ENCODE data around the gene CTIF. TPM values are rescaled to one million over a fixed set of nuclear protein-coding genes. Genes with fewer than 3 reads are reported as not detected.
A peak's percentile ranks its signal among the peaks of the same experiment; 100 is the strongest.

CTIF gene
- total and polyA plus RNA-seq, 7 experiments from 2014 or later: 1.3 to 11.2 (median 2.5) TPM; not detected in 2

- no peaks in the 10 kb centered on the region for H3K4me1 ChIP-seq (ENCODE audit: control insufficient read depth in 2 of 2, insufficient read depth in 2 of 2, low read length in 2 of 2)
- ATAC-seq: no peak
These were observed 137.1 kb downstream of the CTIF start for GRCh38 chr18:48675912-48676311.

GRCh38 chr18:48676346-48676745 is 137.5 kb downstream of the CTIF start:
- intact Hi-C loops (cut with micrococcal nuclease): loop anchor here (1.0 to 10.0 kb wide), 11 partner anchors 101 to 1178 kb away; partner anchors contain the start of gene SMAD7 (in 1 of the 2)
- DNase-seq (no peak), ATAC-seq (no peak)
- Mint-ChIP-seq H3K36me3 (peaks cover 0 to 5% (median 4%) of the 10 kb centered on the region in 5 donors), H3K27ac (no peak overlapping the region), H3K4me1 (peaks cover 0 to 12% (median 0%) of the 10 kb centered on the region in 7 donors), H3K27me3 (no peaks in the 10 kb centered on the region), H3K4me3 (no peak overlapping the region), H3K9me3 (peaks cover 3 to 6% (median 4%) of the 10 kb centered on the region in 11 donors)
- ChIA-PET CTCF (no interaction called here), POLR2A (no interaction called here)
- H3K36me3 ChIP-seq (ENCODE audit: control insufficient read depth in 2 of 3, insufficient read depth in 3 of 3, low read length in 3 of 3): no peaks in the 10 kb centered on the region
- H3K27me3 ChIP-seq (ENCODE audit: control insufficient read depth in 2 of 2, insufficient read depth in 2 of 2, low read length in 2 of 2): no peaks in the 10 kb centered on the region
- peaks cover 0 to 2% (median 0%) of the 10 kb centered on the region in 3 experiments for H3K9me3 ChIP-seq (ENCODE audit: control insufficient read depth in 2 of 3, low read length in 3 of 3)
- no peak overlapping the region for H3K27ac ChIP-seq (ENCODE audit: low read depth, low read length)
- no peaks in the 10 kb centered on the region for H3K4me1 ChIP-seq (ENCODE audit: control insufficient read depth in 2 of 2, insufficient read depth in 2 of 2, low read length in 2 of 2)
- no peak overlapping the region for H3K4me3 ChIP-seq (ENCODE audit: low read length)

More at GRCh38 chr18:48675912-48676311, 137.1 kb downstream of the CTIF start:
- Mint-ChIP-seq H3K27me3 (no peaks in the 10 kb centered on the region), H3K4me3 (no peak overlapping the region), H3K9me3 (peaks cover 4 to 10% (median 5%) of the 10 kb centered on the region in 11 donors), H3K4me1 (peaks cover 0 to 12% (median 0%) of the 10 kb centered on the region in 7 donors), H3K27ac (peak overlapping the region in 1 of 9 donors; percentile 65), H3K36me3 (peaks cover 0 to 9% (median 4%) of the 10 kb centered on the region in 5 donors)
- no peaks in the 10 kb centered on the region for H3K27me3 ChIP-seq (ENCODE audit: control insufficient read depth in 2 of 2, insufficient read depth in 2 of 2, low read length in 2 of 2)
- POLR2A ChIA-PET: no interaction called here
- DNase-seq: no peak
- H3K9me3 ChIP-seq (ENCODE audit: control insufficient read depth in 2 of 3, low read length in 3 of 3): peaks cover 0 to 7% (median 0%) of the 10 kb centered on the region in 3 experiments
- CTCF ChIA-PET: no interaction called here
- H3K4me3 ChIP-seq (ENCODE audit: low read length): no peak overlapping the region
- no peak overlapping the region for H3K27ac ChIP-seq (ENCODE audit: low read depth, low read length)
- intact Hi-C loops (cut with micrococcal nuclease): loop anchor here (1.0 to 10.0 kb wide), 22 partner anchors 101 to 1681 kb away; partner anchors contain the start of gene SMAD7 (in 1 of the 2)
- no peaks in the 10 kb centered on the region for H3K36me3 ChIP-seq (ENCODE audit: control insufficient read depth in 2 of 3, insufficient read depth in 3 of 3, low read length in 3 of 3)

GRCh38 chr18:48676756-48677368 is 138.0 kb downstream of the CTIF start:
- Mint-ChIP-seq H3K27me3 (no peaks in the 10 kb centered on the region), H3K36me3 (peaks cover 0 to under 1% (median 0%) of the 10 kb centered on the region in 5 donors), H3K27ac (no peak overlapping the region), H3K9me3 (peaks cover 0 to under 1% (median 0%) of the 10 kb centered on the region in 11 donors), H3K4me1 (peaks cover 0 to 12% (median 0%) of the 10 kb centered on the region in 7 donors), H3K4me3 (no peak overlapping the region)
- POLR2A ChIA-PET: no interaction called here
- H3K4me1 ChIP-seq (ENCODE audit: control insufficient read depth in 2 of 2, insufficient read depth in 2 of 2, low read length in 2 of 2): no peaks in the 10 kb centered on the region
- DNase-seq (peak; percentile 25 to 71 (median 49)), ATAC-seq (peak; percentile 44)
- H3K36me3 ChIP-seq (ENCODE audit: control insufficient read depth in 2 of 3, insufficient read depth in 3 of 3, low read length in 3 of 3): no peaks in the 10 kb centered on the region
- intact Hi-C loops (cut with micrococcal nuclease): loop anchor here (1.0 to 10.0 kb wide), 11 partner anchors 100 to 1178 kb away; partner anchors contain the start of gene SMAD7 (in 1 of the 2)
- no peaks in the 10 kb centered on the region for H3K9me3 ChIP-seq (ENCODE audit: control insufficient read depth in 2 of 3, low read length in 3 of 3)
- CTCF ChIA-PET: no interaction called here
- H3K27ac ChIP-seq (ENCODE audit: low read depth, low read length): no peak overlapping the region
- no peak overlapping the region for H3K4me3 ChIP-seq (ENCODE audit: low read length)
- no peaks in the 10 kb centered on the region for H3K27me3 ChIP-seq (ENCODE audit: control insufficient read depth in 2 of 2, insufficient read depth in 2 of 2, low read length in 2 of 2)

GRCh38 chr18:48678237-48679115 is 139.6 kb downstream of the CTIF start:
- Mint-ChIP-seq H3K9me3 (no peaks in the 10 kb centered on the region), H3K4me1 (peaks cover 0 to 12% (median 0%) of the 10 kb centered on the region in 7 donors), H3K4me3 (no peak overlapping the region), H3K27me3 (no peaks in the 10 kb centered on the region), H3K27ac (peak overlapping the region in 1 of 9 donors; percentile 25), H3K36me3 (no peaks in the 10 kb centered on the region)
- no peaks in the 10 kb centered on the region for H3K9me3 ChIP-seq (ENCODE audit: control insufficient read depth in 2 of 3, low read length in 3 of 3)
- H3K4me1 ChIP-seq (ENCODE audit: control insufficient read depth in 2 of 2, insufficient read depth in 2 of 2, low read length in 2 of 2): no peaks in the 10 kb centered on the region
- ChIA-PET CTCF (interaction anchor here (0.6 to 0.7 kb wide), 3 partner anchors 101 to 513 kb away, joined by 3 read pairs; no protein-coding TSS in a partner anchor), POLR2A (no interaction called here)
- intact Hi-C loops (cut with micrococcal nuclease): loop anchor here (5.0 to 10.0 kb wide), 9 partner anchors 99 to 1176 kb away; partner anchors contain the start of gene SMAD7 (in 1 of the 2)
- no peak for ATAC-seq
- DNase-seq: no peak
- no peaks in the 10 kb centered on the region for H3K36me3 ChIP-seq (ENCODE audit: control insufficient read depth in 2 of 3, insufficient read depth in 3 of 3, low read length in 3 of 3)
- no peak overlapping the region for H3K4me3 ChIP-seq (ENCODE audit: low read length)
- no peak overlapping the region for H3K27ac ChIP-seq (ENCODE audit: low read depth, low read length)
- no peaks in the 10 kb centered on the region for H3K27me3 ChIP-seq (ENCODE audit: control insufficient read depth in 2 of 2, insufficient read depth in 2 of 2, low read length in 2 of 2)

GRCh38 chr18:48679236-48679635 is 140.4 kb downstream of the CTIF start:
- intact Hi-C loops (cut with micrococcal nuclease): loop anchor here (5.0 to 10.0 kb wide), 9 partner anchors 98 to 1176 kb away; partner anchors contain the start of gene SMAD7 (in 1 of the 2)
- Mint-ChIP-seq H3K4me1 (peaks cover 0 to 12% (median 0%) of the 10 kb centered on the region in 7 donors), H3K9me3 (no peaks in the 10 kb centered on the region), H3K27me3 (no peaks in the 10 kb centered on the region), H3K36me3 (no peaks in the 10 kb centered on the region), H3K27ac (no peak overlapping the region), H3K4me3 (no peak overlapping the region)
- ChIA-PET CTCF (no interaction called here), POLR2A (no interaction called here)
- H3K9me3 ChIP-seq (ENCODE audit: control insufficient read depth in 2 of 3, low read length in 3 of 3): no peaks in the 10 kb centered on the region
- no peaks in the 10 kb centered on the region for H3K36me3 ChIP-seq (ENCODE audit: control insufficient read depth in 2 of 3, insufficient read depth in 3 of 3, low read length in 3 of 3)
- H3K4me1 ChIP-seq (ENCODE audit: control insufficient read depth in 2 of 2, insufficient read depth in 2 of 2, low read length in 2 of 2): no peaks in the 10 kb centered on the region
- no peak overlapping the region for H3K27ac ChIP-seq (ENCODE audit: low read depth, low read length)
- no peaks in the 10 kb centered on the region for H3K27me3 ChIP-seq (ENCODE audit: control insufficient read depth in 2 of 2, insufficient read depth in 2 of 2, low read length in 2 of 2)
- H3K4me3 ChIP-seq (ENCODE audit: low read length): no peak overlapping the region
- no peak for DNase-seq
- no peak for ATAC-seq

- H3K36me3 ChIP-seq (ENCODE audit: control insufficient read depth in 2 of 3, insufficient read depth in 3 of 3, low read length in 3 of 3): no peaks in the 10 kb centered on the region
- no peaks in the 10 kb centered on the region for H3K4me1 ChIP-seq (ENCODE audit: control insufficient read depth in 2 of 2, insufficient read depth in 2 of 2, low read length in 2 of 2)
- H3K27ac ChIP-seq (ENCODE audit: low read depth, low read length): no peak overlapping the region
- H3K9me3 Mint-ChIP-seq: no peaks in the 10 kb centered on the region
- no peak overlapping the region for H3K4me3 ChIP-seq (ENCODE audit: low read length)
- intact Hi-C loops (cut with micrococcal nuclease): no loop called here
- no peaks in the 10 kb centered on the region for H3K27me3 Mint-ChIP-seq
- peaks cover 0 to 8% (median 0%) of the 10 kb centered on the region in 7 donors for H3K4me1 Mint-ChIP-seq
- ATAC-seq (no peak), DNase-seq (no peak)
- ChIA-PET CTCF (no interaction called here), POLR2A (no interaction called here)
- H3K27ac Mint-ChIP-seq: no peak overlapping the region
- H3K36me3 Mint-ChIP-seq: no peaks in the 10 kb centered on the region
- H3K9me3 ChIP-seq (ENCODE audit: control insufficient read depth in 2 of 3, low read length in 3 of 3): no peaks in the 10 kb centered on the region
- H3K4me3 Mint-ChIP-seq: no peak overlapping the region
- H3K27me3 ChIP-seq (ENCODE audit: control insufficient read depth in 2 of 2, insufficient read depth in 2 of 2, low read length in 2 of 2): no peaks in the 10 kb centered on the region
These were observed 141.8 kb downstream of the CTIF start for GRCh38 chr18:48680339-48681250.

All from naive thymus-derived CD4-positive, alpha-beta T cell (primary cell).